AG04449 (cell line): ENCODE data around the gene NANOS2.

Experiments
- CTCF ChIA-PET: fragments of 350-600 bp; formaldehyde crosslinking; extraction: SDS; loops from one replicate; lab custom pipeline; 2021; ENCODE audit warnings: antibody characterized with exemption; lab: Yijun Ruan, JAX
- POLR2A ChIA-PET: fragments of 400-600, 350-600 bp; formaldehyde crosslinking; extraction: SDS; loops from one replicate; lab custom pipeline; 2020; ENCODE audit warnings: antibody characterized with exemption, inconsistent platforms; lab: Yijun Ruan, JAX
- DNase-seq: peaks from one replicate; pipeline ENCODE4 v3.0.0-alpha.2; 2010; ENCODE audit warnings: low read depth, low spot score
- H3K4me3 ChIP-seq: 2 replicates; pipeline ENCODE4 v1.5.1; 2011; ENCODE audit warnings: low read depth, mild to moderate bottlenecking, control low read depth, low read length
- CTCF ChIP-seq: IDR thresholded peaks from one replicate; pipeline ENCODE4 v1.5.1; 2011; ENCODE audit warnings: mild to moderate bottlenecking, moderate library complexity, low read length, control low read depth, inconsistent platforms; ENCODE audit not compliant: insufficient read depth; ENCODE audit errors: missing control alignments

NANOS2 gene

GRCh38 chr19:45920458-45920857 lies 5.9 kb upstream of the NANOS2 start:
- H3K4me3 ChIP-seq = no peak overlapping the region
- TF ChIP-seq CTCF = no peak
- POLR2A ChIA-PET = no interaction called here
- DNase-seq = no peak
- CTCF ChIA-PET = no interaction called here

GRCh38 chr19:45919678-45920077 lies 5.1 kb upstream of the NANOS2 start:
- TF ChIP-seq CTCF = no peak
- H3K4me3 ChIP-seq = no peak overlapping the region
- CTCF ChIA-PET = interaction anchor here (1.5 to 2.0 kb wide), 2 partner anchors 16 to 103 kb away, joined by 4 read pairs; no protein-coding TSS in a partner anchor
- POLR2A ChIA-PET = no interaction called here
- no peak for DNase-seq

GRCh38 chr19:45918721-45919120 lies 4.1 kb upstream of the NANOS2 start:
- no peak overlapping the region for H3K4me3 ChIP-seq
- TF ChIP-seq CTCF = no peak
- POLR2A ChIA-PET = no interaction called here
- no peak for DNase-seq
- CTCF ChIA-PET = interaction anchor here (1.1 to 2.0 kb wide), 3 partner anchors 11 to 102 kb away, joined by 4 read pairs; no protein-coding TSS in a partner anchor

- DNase-seq = no peak
- POLR2A ChIA-PET = interaction anchor here (0.7 kb wide), 1 partner anchor 79 kb away, joined by 8 read pairs; no protein-coding TSS in a partner anchor
- H3K4me3 ChIP-seq = no peak overlapping the region
- no peak for TF ChIP-seq CTCF
- CTCF ChIA-PET = no interaction called here
These were observed 3.0 kb upstream of the NANOS2 start for GRCh38 chr19:45917421-45918091.

GRCh38 chr19:45911291-45911690 lies 3.3 kb downstream of the NANOS2 start:
- DNase-seq = no peak
- CTCF ChIA-PET = no interaction called here
- H3K4me3 ChIP-seq = no peak overlapping the region
- POLR2A ChIA-PET = no interaction called here
- TF ChIP-seq CTCF = no peak

- no peak for DNase-seq
- no peak overlapping the region for H3K4me3 ChIP-seq
- ChIA-PET CTCF (no interaction called here), POLR2A (no interaction called here)
- TF ChIP-seq CTCF = no peak
These were observed 5.6 kb downstream of the NANOS2 start for GRCh38 chr19:45908956-45909355.
